ENCODE results near the gene CCDC51.
"Not testable (repeated sequence)": the region's sequence is repeated elsewhere in the genome, so short reads cannot be mapped to it uniquely, and the experiment has no call there.

DNA sequence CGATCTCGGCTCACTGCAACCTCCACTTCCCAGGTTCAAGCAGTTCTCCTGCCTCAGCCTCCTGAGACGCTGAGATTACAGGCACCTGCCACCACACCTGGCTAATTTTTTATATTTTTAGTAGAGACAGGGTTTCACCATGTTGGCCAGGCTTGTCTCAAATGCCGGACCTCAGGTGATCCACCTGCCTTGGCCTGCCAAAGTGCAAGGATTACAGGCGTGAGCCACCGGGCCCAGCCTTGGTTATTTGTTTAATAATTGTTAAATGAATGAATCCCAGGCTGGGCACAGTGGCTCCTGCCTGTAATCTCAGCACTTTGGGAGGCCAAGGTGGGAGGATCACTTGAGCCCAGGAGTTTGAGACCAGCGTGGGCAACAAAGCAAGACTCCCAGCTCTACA, 21.8 kb upstream of the CCDC51 start:
- not testable (repeated sequence) for TF ChIP-seq ZFPM2 (CRISPR knock-in tag; IDR thresholded peaks at IDR 0.05); SP2 (IDR thresholded peaks at IDR 0.05; ENCODE audit: extremely low read depth, low read depth, low read length, poor library complexity, severe bottlenecking); ZKSCAN8 (CRISPR knock-in tag; IDR thresholded peaks at IDR 0.05); HDAC6 (IDR thresholded peaks at IDR 0.05; ENCODE audit: low read depth, low read length); BRF2 (IDR thresholded peaks at IDR 0.05; ENCODE audit: borderline replicate concordance, insufficient read depth, insufficient read length); NFXL1 (CRISPR knock-in tag; IDR thresholded peaks at IDR 0.05)

Measured in K562 (cell line).